Naive thymus-derived CD4-positive, alpha-beta T cell (primary cell): ENCODE measurements around the gene RFTN2. TPM values are rescaled to one million over a fixed set of nuclear protein-coding genes. Genes with fewer than 3 reads are reported as not detected.
A peak's percentile ranks its signal among the peaks of the same experiment; 100 is the strongest.

ENCODE experiments used
- ATAC-seq: fragments of 150-1000 bp; cut with Tn5 transposase; 2 replicates; pipeline ENCODE4 v1.10.0; 2021; ENCODE audit warnings: mild to moderate bottlenecking, moderate library complexity
- CTCF ChIA-PET: fragments of 350-600 bp; sonication (Branson Sonifier 250); formaldehyde crosslinking; loops from one replicate; lab custom pipeline; 2021; ENCODE audit warnings: antibody characterized with exemption; lab: Charles Lee
- POLR2A ChIA-PET: fragments of 350-600 bp; sonication (Branson Sonifier 250); formaldehyde crosslinking; loops from one replicate; lab custom pipeline; 2021; ENCODE audit warnings: antibody characterized with exemption, inconsistent platforms; lab: Charles Lee
- DNase-seq, 9 donors: peaks; one replicate each; pipeline versions ENCODE4 v3.0.0 to v3.0.0-alpha.2; 2020 to 2022; ENCODE audit warnings: mixed read lengths in 1 of 9
- H3K27ac ChIP-seq: one replicate; pipeline ENCODE4 v1.7.0; 2013; ENCODE audit warnings: mild to moderate bottlenecking, low read depth, low read length, moderate library complexity
- H3K27me3 ChIP-seq, 2 donors: one replicate each; pipeline ENCODE4 v1.7.0; 2013; ENCODE audit warnings: low read length in 2 of 2, mild to moderate bottlenecking in 2 of 2, moderate library complexity in 2 of 2; ENCODE audit not compliant: control insufficient read depth in 2 of 2, insufficient read depth in 2 of 2
- H3K36me3 ChIP-seq, 3 experiments: 1 replicate in 2 of 3; 2 replicates in 1 of 3; pipeline ENCODE4 v1.7.0; 2013; ENCODE audit warnings: low read length in 3 of 3, mild to moderate bottlenecking in 3 of 3, moderate library complexity in 1 of 3; ENCODE audit not compliant: insufficient read depth in 3 of 3, control insufficient read depth in 2 of 3
- H3K4me1 ChIP-seq, 2 donors: one replicate each; pipeline ENCODE4 v1.7.0; 2013; ENCODE audit warnings: low read length in 2 of 2, mild to moderate bottlenecking in 2 of 2, moderate library complexity in 1 of 2; ENCODE audit not compliant: control insufficient read depth in 2 of 2, insufficient read depth in 2 of 2
- H3K4me3 ChIP-seq: 2 replicates; pipeline ENCODE4 v1.7.0; 2013; ENCODE audit warnings: mild to moderate bottlenecking, low read length
- H3K9me3 ChIP-seq, 3 experiments: 1 replicate in 2 of 3; 2 replicates in 1 of 3; pipeline ENCODE4 v1.7.0; 2013; ENCODE audit warnings: low read length in 3 of 3; ENCODE audit not compliant: control insufficient read depth in 2 of 3
- H3K27ac Mint-ChIP-seq, 9 donors: one replicate each; pipeline ENCODE4 v1.8.0; 2020 to 2022; ENCODE audit warnings: mixed read lengths in 9 of 9, mild to moderate bottlenecking in 8 of 9, moderate library complexity in 5 of 9, inconsistent platforms in 2 of 9
- H3K27me3 Mint-ChIP-seq, 5 donors: one replicate each; pipeline ENCODE4 v1.8.0; 2021 to 2022; ENCODE audit warnings: mixed read lengths in 5 of 5, mild to moderate bottlenecking in 1 of 5
- H3K36me3 Mint-ChIP-seq, 5 donors: one replicate each; pipeline ENCODE4 v1.8.0; 2020 to 2022; ENCODE audit warnings: mixed read lengths in 5 of 5, mild to moderate bottlenecking in 3 of 5, inconsistent platforms in 1 of 5
- H3K4me1 Mint-ChIP-seq, 7 donors: one replicate each; pipeline ENCODE4 v1.8.0; 2020 to 2022; ENCODE audit warnings: mixed read lengths in 7 of 7, mild to moderate bottlenecking in 3 of 7, inconsistent platforms in 1 of 7
- H3K4me3 Mint-ChIP-seq, 10 donors: one replicate each; pipeline ENCODE4 v1.8.0; 2020 to 2022; ENCODE audit warnings: mild to moderate bottlenecking in 10 of 10, mixed read lengths in 10 of 10, moderate library complexity in 6 of 10, inconsistent platforms in 2 of 10
- H3K9me3 Mint-ChIP-seq, 11 donors: one replicate each; pipeline ENCODE4 v1.8.0; 2020 to 2022; ENCODE audit warnings: mixed read lengths in 11 of 11, mild to moderate bottlenecking in 4 of 11, inconsistent platforms in 1 of 11, moderate library complexity in 1 of 11
- intact Hi-C, 2 donors: fragments of 100-400 bp; cut with micrococcal nuclease; formaldehyde crosslinking; loops; one replicate each; pipeline ENCODE4 v1.15.1; 2023
- polyA plus RNA-seq, 2 donors: library from polyadenylated mRNA; unstranded; fragments of 300-500 nt; fragmentation: Illumina TruSeq; gene quantifications; one replicate each; pipeline ENCODE4 v1.2.3, GENCODE V29; 2021
- total RNA-seq, 6 experiments: library from RNA in 5 of 6; stranded (reverse) in 5 of 6; gene quantifications; 1 replicate in 5 of 6; 2 replicates in 1 of 6; pipeline ENCODE4 v1.2.3 and lab custom pipeline; 2021 to 2026

RFTN2 gene
- total and polyA plus RNA-seq, 7 experiments from 2014 or later, result 0.12 to 0.64 (median 0.21) TPM; not detected in 4

GRCh38 chr2:197672371-197672893 is 3.0 kb downstream of the RFTN2 start:
- DNase-seq (no peak), ATAC-seq (no peak)
- Histone ChIP-seq H3K27me3 (peaks cover 3 to 6% of the 10 kb centered on the region in 2 donors), H3K27ac (no peak overlapping the region), H3K4me3 (no peak overlapping the region), H3K9me3 (no peaks in the 10 kb centered on the region), H3K36me3 (no peaks in the 10 kb centered on the region), H3K4me1 (no peaks in the 10 kb centered on the region)
- peaks cover 5 to 24% (median 11%) of the 10 kb centered on the region in 5 donors for H3K27me3 Mint-ChIP-seq
- no peak overlapping the region for H3K4me3 Mint-ChIP-seq
- peaks cover under 1 to 13% (median 3%) of the 10 kb centered on the region in 11 donors for H3K9me3 Mint-ChIP-seq
- no peaks in the 10 kb centered on the region for H3K4me1 Mint-ChIP-seq
- intact Hi-C loops, result no loop called here
- ChIA-PET POLR2A (no interaction called here), CTCF (interaction anchor here (1.3 kb wide), 1 partner anchor 9 kb away, joined by 3 read pairs; no protein-coding TSS in a partner anchor)
- no peak overlapping the region for H3K27ac Mint-ChIP-seq
- peaks cover 0 to 11% (median 1%) of the 10 kb centered on the region in 5 donors for H3K36me3 Mint-ChIP-seq

- Histone ChIP-seq H3K9me3 (peaks cover 0 to 9% (median 0%) of the 10 kb centered on the region in 3 experiments), H3K36me3 (no peaks in the 10 kb centered on the region), H3K4me3 (no peak overlapping the region), H3K27ac (no peak overlapping the region), H3K4me1 (no peaks in the 10 kb centered on the region), H3K27me3 (no peaks in the 10 kb centered on the region)
- DNase-seq, result no peak
- Mint-ChIP-seq H3K27me3 (peaks cover 3 to 22% (median 13%) of the 10 kb centered on the region in 5 donors), H3K4me3 (no peak overlapping the region), H3K9me3 (peaks cover 9 to 40% (median 20%) of the 10 kb centered on the region in 11 donors), H3K4me1 (no peaks in the 10 kb centered on the region), H3K27ac (no peak overlapping the region), H3K36me3 (peaks cover 0 to 20% (median 10%) of the 10 kb centered on the region in 5 donors)
- CTCF ChIA-PET, result no interaction called here
- ATAC-seq, result no peak
- POLR2A ChIA-PET, result no interaction called here
- intact Hi-C loops, result no loop called here
Observed at GRCh38 chr2:197669077-197669476, 6.3 kb downstream of the RFTN2 start.

- H3K27me3 Mint-ChIP-seq, result peaks cover 3 to 22% (median 13%) of the 10 kb centered on the region in 5 donors
- ChIA-PET POLR2A (no interaction called here), CTCF (no interaction called here)
- H3K27ac Mint-ChIP-seq, result no peak overlapping the region
- Histone ChIP-seq H3K4me1 (no peaks in the 10 kb centered on the region), H3K27me3 (no peaks in the 10 kb centered on the region), H3K9me3 (peaks cover 0 to 9% (median 0%) of the 10 kb centered on the region in 3 experiments), H3K36me3 (no peaks in the 10 kb centered on the region), H3K4me3 (no peak overlapping the region), H3K27ac (no peak overlapping the region)
- H3K9me3 Mint-ChIP-seq, result peaks cover 9 to 41% (median 20%) of the 10 kb centered on the region in 11 donors
- DNase-seq, result no peak
- no peak overlapping the region for H3K4me3 Mint-ChIP-seq
- peaks cover 0 to 20% (median 10%) of the 10 kb centered on the region in 5 donors for H3K36me3 Mint-ChIP-seq
- peak; percentile 12 for ATAC-seq
- H3K4me1 Mint-ChIP-seq, result no peaks in the 10 kb centered on the region
- intact Hi-C loops, result no loop called here
Observed at GRCh38 chr2:197668296-197668695, 7.1 kb downstream of the RFTN2 start.

- Mint-ChIP-seq H3K27me3 (peaks cover 0 to 11% (median 6%) of the 10 kb centered on the region in 5 donors), H3K4me1 (no peaks in the 10 kb centered on the region), H3K9me3 (peaks cover 9 to 49% (median 19%) of the 10 kb centered on the region in 11 donors), H3K4me3 (no peak overlapping the region), H3K36me3 (peaks cover 0 to 20% (median 10%) of the 10 kb centered on the region in 5 donors), H3K27ac (no peak overlapping the region)
- POLR2A ChIA-PET, result no interaction called here
- Histone ChIP-seq H3K4me1 (no peaks in the 10 kb centered on the region), H3K27ac (no peak overlapping the region), H3K36me3 (no peaks in the 10 kb centered on the region), H3K27me3 (no peaks in the 10 kb centered on the region), H3K4me3 (no peak overlapping the region), H3K9me3 (peaks cover 0 to 9% (median 0%) of the 10 kb centered on the region in 3 experiments)
- CTCF ChIA-PET, result no interaction called here
- DNase-seq (no peak), ATAC-seq (no peak)
- intact Hi-C loops, result no loop called here
Observed at GRCh38 chr2:197666277-197666676, 9.1 kb downstream of the RFTN2 start.

GRCh38 chr2:197661626-197662025 is 13.8 kb downstream of the RFTN2 start:
- Mint-ChIP-seq H3K4me1 (no peaks in the 10 kb centered on the region), H3K27me3 (peaks cover 0 to 4% (median 0%) of the 10 kb centered on the region in 5 donors), H3K4me3 (no peak overlapping the region), H3K36me3 (peaks cover 0 to 12% (median 5%) of the 10 kb centered on the region in 5 donors), H3K27ac (no peak overlapping the region), H3K9me3 (peaks cover 4 to 30% (median 11%) of the 10 kb centered on the region in 11 donors)
- no peaks in the 10 kb centered on the region for H3K36me3 ChIP-seq
- H3K4me3 ChIP-seq, result no peak overlapping the region
- H3K4me1 ChIP-seq, result no peaks in the 10 kb centered on the region
- no peak for DNase-seq
- ATAC-seq, result no peak
- no peaks in the 10 kb centered on the region for H3K27me3 ChIP-seq
- intact Hi-C loops, result loop anchor here in 1 of 2 donors (1.0 kb wide), 1 partner anchor 10 kb away; no protein-coding TSS in a partner anchor
- H3K27ac ChIP-seq, result no peak overlapping the region
- POLR2A ChIA-PET, result no interaction called here
- peaks cover 0 to 9% (median 0%) of the 10 kb centered on the region in 3 experiments for H3K9me3 ChIP-seq
- CTCF ChIA-PET, result no interaction called here

- Mint-ChIP-seq H3K4me3 (no peak overlapping the region), H3K27ac (no peak overlapping the region), H3K36me3 (no peaks in the 10 kb centered on the region), H3K9me3 (peaks cover 0 to under 1% (median 0%) of the 10 kb centered on the region in 11 donors), H3K27me3 (peaks cover 0 to 2% (median 0%) of the 10 kb centered on the region in 5 donors), H3K4me1 (no peaks in the 10 kb centered on the region)
- CTCF ChIA-PET, result no interaction called here
- Histone ChIP-seq H3K27me3 (no peaks in the 10 kb centered on the region), H3K27ac (no peak overlapping the region), H3K36me3 (no peaks in the 10 kb centered on the region), H3K4me1 (no peaks in the 10 kb centered on the region), H3K4me3 (no peak overlapping the region), H3K9me3 (no peaks in the 10 kb centered on the region)
- DNase-seq (no peak), ATAC-seq (no peak)
- intact Hi-C loops, result no loop called here
- POLR2A ChIA-PET, result no interaction called here
Observed at GRCh38 chr2:197657562-197657961, 17.8 kb downstream of the RFTN2 start.
